GM19238 (cell line): Measurements from ENCODE around the gene EYS.

Source experiments
- DNase-seq: peaks from one replicate; pipeline ENCODE4 v3.0.0; 2011; ENCODE audit warnings: low spot score; ENCODE audit not compliant: insufficient read length

EYS gene

DNA sequence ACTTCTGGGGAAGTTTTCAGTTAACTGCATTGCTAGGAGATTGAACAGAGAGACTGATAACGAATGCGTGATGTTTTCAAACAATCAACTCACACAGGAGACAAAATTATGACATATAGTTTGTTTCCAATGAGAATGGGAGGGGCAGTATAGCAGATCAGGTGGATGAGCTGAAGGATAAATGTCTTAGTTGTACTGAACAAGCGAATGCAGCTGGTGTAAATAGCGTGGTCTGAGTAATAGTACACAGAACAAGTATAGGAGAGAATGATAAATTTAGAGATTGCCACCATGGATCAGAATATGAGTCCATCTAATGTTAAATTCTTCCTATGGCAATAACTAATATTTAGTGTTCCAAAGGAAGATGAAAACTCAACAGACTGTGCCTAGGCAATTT lies 858.6 kb downstream of the EYS start:
- no peak for DNase-seq

DNA sequence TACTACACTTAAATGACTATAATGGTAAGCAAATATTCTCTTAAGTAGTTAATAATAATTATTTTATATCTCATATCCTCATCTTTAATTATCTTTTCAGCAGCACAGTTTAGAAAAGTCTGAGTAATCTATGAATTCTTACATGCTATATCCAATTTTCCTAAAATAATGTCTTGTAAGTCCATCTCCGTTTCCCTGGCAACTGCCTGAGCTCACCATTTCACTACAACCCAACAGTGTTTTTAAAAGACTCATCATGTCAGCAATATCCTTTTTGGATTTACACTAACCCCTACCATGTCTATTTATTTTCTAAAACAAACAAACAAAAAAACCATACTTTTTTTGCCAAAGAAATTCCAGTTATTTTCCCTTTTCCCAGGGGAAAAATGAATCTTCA lies 859.6 kb downstream of the EYS start:
- DNase-seq = no peak

DNA sequence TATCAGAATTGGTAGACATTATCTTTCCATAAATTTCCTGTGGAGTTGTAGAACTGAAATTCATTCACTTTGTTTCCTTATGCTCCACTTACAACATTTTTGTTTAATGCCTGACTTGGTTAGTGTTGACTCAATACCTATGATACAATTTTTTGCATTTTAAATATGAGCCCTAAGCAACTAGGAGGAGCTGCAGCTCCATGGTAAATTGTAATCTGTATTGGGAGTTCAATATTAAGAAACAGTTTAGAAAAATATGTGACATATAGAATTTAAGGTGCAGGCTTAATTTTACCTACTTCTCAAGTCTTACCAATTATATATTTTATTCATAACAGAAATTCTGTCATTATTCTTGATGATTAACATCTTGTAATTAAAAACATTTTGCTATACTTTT lies 868.3 kb downstream of the EYS start:
- DNase-seq = no peak

DNA sequence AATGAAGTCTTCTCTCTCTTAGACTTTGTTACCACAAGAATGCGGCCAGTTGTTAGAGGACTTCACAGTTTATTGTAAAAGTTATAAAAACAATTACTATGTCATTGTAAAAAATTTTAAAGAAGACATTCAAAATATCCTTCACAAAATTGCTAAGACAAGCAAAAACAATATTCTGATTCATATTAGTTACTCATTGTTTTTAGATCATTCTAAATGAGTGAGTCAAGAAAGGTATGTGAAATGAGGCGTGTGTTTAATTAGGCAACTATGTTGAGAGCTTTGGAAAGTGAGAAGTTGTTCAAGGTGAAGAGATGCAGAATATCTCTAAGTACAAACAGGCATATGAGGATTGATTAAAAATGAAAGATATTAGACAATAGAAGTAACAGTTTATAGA lies 875.3 kb downstream of the EYS start:
- no peak for DNase-seq

DNA sequence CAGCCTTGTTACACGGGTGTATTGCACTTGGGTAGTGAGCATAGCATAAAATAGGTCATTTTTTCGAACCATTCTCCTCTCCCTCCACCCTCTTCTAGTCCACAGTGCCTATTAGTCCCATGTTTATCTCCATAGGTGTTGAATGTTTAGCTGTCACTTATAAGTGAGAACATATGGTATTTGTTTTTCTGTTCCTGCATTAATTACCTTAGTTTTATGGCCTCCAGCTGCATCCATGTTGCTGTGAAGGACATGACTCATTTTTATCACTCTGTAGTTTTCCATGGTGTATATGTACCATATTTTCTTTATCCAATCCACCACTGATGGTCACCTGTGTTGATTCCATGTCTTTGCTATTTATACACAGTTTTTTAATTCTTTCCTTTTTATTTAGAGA lies 889.5 kb downstream of the EYS start:
- no peak for DNase-seq

DNA sequence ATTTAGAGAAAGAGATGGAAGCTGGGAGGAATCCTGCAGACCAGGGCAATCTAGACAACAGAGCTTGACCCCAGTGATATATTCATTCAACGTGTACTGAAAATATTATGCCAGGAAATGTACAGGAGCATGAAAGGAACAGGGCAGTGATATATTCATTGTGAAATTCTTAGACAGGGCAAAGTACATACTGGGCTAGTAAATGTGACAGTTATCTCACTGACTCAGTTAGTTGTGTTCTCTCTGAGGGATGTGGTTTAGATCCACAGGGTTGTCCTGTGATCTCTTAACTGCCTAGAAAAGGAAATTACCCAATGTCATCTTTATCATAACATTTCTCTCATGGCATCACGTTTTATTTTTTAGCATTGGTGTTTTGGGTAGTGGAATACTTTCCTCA lies 891.3 kb downstream of the EYS start:
- DNase-seq = no peak

DNA sequence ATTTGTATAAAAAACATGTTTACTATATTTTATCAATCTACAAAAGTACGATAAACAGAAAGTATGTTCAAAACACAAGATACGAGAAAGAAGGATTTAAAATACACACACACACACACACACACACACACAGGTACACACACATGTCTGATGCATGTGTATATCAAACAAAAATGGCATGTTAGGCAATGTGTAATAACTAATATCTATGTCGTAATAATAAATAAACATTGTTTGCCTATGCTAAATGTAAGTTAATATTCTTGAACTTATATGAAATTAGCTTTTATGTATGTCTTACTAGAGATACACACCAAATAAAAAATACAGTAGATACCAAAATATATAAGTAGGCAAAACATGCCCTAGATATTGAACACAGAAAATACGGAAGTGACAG lies 894.9 kb downstream of the EYS start:
- no peak for DNase-seq

DNA sequence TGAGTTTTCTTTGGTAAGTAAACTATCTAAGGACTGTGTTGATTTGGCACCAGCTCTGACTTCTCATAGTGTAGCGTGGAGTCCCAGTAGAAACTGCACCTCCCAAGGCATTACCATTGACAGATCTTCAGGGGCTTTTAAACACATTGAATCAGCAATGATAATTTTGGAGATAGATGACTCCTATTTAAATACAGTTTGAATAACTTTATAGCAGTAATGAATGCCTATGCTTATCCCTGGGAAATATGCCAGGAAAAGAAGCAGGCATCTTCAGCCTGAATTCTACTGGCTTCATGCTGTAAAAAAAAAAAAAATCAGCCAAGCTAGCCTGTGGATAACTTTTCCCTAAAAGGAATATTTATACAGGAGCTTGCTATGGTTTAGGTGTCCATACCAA lies 895.9 kb downstream of the EYS start:
- DNase-seq = no peak

DNA sequence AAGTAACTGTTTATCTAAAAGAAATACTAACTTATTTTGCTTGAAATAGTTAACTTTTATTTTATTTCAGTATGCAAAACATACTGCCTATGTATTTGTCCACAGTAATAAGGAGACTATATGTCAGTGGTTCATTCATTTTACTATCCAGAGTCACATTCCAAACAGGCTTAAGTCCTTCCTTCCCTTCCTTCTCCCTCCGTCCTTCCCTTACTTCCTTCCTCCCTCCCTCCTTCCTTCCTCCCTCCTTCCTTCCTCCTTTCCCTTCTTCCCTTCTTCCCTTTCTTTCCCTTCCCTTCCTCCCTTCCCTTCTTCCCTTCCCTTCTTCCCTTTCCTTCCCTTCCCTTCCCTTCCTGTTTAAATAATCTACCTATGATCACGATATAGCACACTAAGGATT lies 899.2 kb downstream of the EYS start:
- DNase-seq = no peak

DNA sequence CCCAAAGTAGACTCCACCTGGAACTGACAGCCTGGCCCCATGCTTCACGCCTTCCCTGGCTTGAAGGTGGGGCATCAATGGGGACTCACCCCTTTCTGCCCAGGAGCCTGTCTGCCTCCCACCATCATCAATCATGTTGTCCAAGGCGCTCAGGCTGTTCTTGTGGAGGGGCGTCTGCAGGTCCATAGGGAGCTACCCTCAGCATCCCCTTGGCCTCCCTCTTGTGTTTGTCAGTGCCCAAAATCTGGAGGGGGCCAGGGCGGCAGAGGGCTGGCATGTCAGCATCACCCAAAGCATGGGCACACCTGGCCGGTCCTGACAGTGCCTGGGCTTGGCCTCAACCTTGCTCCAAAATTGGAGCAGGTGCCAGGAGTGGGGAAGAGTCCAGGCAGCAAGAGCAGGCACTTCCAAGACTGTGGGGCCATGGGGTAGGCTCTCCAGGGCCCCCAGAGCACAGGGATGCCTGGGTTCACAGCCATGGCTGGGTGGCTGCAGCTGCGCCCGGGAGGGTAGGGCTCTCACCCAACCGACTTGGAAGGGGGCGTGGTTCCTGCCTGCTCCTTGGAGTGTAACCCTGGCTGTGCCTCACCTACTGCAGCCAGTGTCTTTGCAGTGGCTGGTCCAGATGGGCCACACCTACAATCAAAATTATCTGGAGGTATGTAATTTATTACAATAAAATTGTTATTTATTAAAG lies 903.4 kb downstream of the EYS start:
- no peak for DNase-seq

DNA sequence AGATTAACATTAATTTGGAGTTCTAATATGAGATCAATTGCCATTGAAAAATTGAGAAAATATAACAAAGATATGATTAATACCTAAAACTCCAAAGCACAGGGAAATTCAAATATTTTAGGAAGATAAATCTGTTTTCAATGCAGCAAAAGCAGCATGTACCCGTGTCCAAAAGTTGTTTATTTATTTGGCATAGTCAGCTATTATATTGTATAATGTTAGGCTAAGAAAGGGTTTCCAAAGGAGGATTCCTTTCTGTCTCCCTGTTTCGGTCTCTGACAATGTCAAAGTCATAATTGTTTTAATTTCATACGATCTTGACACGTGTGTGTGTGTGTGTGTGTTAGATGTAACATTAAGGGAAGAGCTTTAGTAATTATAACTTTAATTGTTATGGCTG lies 914.5 kb downstream of the EYS start:
- no peak for DNase-seq

DNA sequence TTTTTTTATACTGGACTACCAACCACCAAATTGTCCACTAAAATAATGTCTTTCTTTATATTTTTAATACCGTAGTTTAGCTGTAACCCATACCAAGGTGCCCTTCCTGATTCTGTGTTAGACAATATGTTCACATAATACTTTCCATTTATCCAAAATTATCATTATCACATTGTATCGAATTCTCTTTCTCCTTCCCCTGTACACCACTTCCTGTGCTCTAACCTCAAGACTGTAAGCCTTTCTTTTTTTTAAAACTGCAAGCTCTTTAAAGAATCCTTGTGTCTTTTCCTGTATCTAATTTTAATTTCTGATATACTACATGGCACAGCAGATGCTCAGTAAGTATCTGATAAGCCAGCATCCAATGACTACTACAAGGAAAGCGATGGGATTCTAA lies 917.5 kb downstream of the EYS start:
- DNase-seq = no peak

DNA sequence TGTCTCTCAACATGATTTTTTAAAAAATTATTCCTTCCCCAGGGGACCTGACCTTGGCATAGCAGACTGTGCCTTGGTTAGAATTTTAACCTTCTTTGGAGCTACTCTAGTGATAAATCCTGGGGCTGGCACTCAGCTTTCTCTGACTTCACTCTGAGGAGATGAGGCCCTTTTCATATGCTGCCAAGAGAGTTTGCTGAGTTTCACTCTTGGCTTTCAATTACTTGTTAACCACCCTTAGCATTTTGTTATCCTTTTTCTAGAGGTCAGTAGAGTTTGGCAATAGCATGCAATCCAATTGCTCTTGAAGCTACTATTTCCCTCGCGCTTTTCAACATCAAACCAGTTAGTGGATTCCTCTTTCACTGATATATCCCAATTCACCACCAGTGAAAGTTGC lies 920.3 kb downstream of the EYS start:
- no peak for DNase-seq

DNA sequence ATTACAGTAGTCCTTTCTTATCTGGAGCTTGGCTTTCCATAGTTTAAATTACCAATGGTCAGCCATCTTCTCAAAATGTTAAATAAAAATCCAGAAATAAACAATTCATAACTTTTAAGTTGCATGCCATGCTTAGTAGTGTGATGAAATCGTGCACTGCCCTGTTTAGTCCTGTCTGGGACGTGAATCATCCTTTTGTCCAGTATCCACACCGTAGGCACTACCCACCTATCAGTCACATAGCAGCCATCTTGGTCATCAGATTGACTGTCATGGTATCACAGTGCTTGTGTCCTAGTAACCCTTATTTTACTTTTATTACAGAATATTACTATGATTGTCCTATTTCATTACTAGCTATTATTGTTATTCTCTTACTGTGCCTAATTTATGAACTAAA lies 924.1 kb downstream of the EYS start:
- no peak for DNase-seq

DNA sequence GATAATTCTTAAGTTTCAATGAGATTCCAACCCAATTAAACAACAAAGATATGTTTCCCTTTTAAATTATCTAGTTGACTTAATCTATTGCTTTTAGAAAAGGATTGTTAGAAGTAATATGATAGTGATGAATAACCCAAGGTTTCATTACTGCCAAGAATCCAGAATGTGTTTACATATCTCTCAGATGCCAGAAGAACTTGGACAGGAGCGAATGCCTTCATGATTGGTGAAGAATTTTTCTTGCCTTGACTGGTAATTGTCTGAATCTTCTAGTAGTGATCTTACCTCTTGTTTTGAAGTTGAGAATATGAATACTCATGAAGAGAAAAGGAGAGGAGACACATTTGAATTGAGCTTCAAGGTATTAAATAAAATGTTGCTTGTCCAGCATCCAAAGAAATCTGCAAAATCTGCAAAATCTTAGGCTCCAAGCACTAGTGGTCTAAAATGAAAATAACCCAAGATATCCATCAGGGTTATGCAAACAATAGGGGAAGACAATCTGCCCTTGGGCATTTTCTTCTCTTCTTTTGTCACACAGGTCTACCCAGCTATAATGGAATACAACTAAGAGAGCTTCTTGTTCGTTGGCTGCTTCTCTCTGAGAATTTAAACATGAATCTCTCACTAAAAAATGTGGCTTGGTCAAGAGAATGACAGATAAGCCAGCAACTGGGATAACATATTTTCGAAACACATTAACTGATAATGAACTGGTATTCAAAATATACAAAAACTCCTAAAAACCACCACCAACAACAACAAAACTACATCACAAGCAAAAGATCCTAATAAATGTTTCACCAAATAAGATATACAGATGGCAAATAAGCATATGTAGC lies 928.9 kb downstream of the EYS start:
- no peak for DNase-seq

DNA sequence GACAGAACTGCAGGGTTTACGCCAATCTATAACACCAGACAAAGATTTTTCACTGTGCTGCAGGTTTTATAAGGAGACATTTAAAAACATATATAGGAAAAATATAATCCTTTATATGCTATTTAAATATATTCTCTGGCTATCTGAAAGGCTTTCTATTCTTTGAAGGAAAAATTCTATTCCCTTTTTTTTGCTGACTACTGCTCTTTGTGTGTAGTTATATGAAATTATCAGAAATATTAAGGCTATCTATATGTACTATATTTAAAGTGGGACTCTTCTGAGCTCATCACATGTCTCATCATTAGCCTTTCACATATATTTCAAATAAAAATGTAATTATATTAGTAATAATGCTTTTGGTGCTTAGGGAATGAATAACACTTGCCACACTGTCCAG lies 930.7 kb downstream of the EYS start:
- no peak for DNase-seq

DNA sequence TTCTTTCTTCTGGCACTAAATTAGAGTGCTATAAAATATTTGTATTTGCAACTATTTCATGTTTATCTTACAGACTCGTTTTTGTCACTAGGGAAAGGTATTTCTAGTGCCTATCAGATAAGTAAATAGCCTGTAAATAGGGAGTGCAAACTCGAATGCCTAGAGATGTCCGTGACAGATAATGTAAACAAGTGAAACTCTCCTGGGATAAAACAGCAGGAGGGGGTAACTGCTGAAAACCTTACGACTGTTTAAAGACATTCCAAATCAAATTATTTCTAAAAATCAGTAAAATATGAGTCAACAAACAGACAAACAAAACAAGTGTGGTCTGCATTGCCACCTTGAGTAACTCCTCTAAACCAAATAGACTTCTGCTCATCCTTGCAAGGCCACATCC lies 932.1 kb downstream of the EYS start:
- no peak for DNase-seq

DNA sequence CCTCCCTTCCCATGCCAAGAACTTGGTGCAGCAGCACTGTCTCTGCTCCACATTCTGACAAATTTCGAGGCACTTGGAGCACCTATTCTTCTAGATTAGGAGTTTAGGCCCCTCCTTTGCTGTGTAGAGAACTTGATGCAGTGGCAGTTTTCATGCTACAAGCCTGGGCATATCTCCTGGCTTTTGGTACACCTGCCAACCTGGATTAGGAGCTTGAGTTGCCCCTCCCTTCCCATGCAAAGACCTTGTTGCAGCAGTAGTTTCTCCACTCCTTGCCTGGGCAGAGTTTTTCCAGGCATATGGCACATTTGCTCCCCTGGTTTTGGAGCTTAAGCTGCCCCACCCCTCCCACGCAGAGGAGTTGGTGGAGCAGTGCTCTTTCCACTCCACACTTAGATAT lies 956.1 kb downstream of the EYS start:
- DNase-seq = no peak

DNA sequence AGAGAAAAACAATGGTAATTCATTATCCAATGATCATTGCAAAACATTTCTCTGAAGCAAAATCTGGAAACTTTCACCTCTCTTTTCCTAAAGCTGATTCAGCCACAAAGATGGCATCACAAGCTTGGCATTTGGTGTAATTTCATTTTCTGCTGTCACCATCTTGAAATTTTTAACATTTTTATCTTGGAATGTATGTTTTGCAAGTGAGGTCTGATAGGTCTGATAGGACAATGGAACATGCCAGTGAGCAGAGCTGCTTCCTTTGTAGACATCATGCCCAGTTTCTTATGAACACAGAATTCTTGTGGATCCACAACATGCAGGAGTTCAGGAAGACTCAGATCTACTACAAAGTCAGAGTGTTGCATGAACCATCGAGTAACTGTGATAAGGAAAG lies 969.6 kb downstream of the EYS start:
- no peak for DNase-seq

DNA sequence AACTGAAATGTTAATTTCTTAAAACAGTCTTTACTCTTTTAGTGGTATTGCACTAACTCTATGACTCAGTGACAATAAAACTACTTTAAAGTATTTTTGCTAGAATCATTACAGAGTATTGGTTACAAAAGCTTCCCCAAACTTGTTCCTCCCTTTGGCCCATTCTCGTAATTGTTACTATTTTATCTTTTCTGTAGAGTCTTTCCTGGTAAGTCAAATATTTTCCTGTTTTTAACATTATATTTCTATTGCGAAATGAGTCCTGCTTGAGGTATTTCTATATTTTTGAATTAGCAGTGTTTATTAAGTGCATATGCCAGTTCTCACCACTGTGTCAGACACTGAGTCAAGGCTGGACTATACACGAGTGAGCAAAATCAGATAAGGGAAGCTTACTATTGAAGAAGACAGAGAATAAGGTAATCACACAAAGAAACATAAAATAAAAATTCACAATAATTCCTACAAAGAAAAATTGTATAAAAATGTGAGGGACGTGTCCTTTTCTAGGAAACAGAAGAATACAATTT lies 970.5 kb downstream of the EYS start:
- DNase-seq = no peak

DNA sequence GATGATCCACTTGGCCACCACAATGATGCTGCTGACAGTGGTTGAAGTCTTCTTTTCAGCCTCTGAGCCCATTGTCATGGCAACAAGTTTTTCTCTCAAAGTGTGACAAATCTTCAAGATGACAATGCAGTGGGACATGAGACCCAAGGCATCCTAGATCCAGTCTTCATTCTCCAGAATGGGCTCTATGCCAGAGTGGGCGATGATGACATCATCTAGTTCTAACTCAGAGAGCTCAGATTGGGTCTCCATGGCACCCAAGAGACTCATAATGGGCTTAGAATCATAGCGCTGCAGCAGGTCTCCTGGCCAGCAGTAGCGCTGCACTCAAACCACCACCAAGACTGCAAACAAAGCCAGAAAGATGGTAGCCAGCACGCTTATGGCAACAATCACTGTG lies 973.6 kb downstream of the EYS start:
- DNase-seq = no peak

DNA sequence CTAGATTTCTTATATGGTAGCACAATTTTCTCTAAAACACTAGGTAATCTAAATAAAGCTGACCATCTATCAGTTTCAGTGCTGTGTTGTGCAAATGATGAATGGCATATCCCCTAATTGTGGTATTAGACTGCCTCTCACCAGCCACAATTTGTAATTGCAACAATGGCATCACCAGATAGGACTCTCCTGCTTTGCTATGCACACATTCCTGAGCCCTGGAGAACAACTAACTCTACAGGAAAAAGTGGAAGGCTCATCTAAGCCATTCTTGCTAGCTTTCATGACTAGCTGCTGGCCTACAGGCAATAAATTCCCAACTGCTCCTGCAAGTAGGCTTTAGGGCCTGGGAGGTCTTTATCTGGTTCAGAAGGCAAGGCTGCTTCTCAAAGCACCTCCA lies 974.1 kb downstream of the EYS start:
- no peak for DNase-seq

DNA sequence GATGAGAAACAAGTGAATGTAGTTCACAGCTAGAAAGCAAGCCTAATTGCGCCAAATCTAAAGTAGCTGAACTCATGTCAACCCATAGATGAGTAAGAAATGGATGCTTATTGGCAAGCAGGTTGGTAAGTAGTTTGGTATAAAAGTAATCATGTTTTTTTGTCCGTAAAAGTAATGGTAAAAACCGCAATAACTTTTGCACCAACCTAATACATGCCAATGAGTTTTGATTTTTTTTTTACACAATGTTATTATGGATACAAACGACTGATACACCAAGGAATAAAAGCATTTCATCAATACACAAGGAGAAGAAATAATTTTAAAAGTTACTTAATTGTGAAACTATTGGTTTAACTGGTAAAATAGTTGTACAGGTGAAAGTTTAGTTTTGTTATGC lies 977.5 kb downstream of the EYS start:
- no peak for DNase-seq
